CD4-positive, alpha-beta memory T cell (primary cell): ENCODE data around the gene EPB41L4A. TPM values are rescaled to one million over a fixed set of nuclear protein-coding genes. Genes with fewer than 3 reads are reported as not detected.
A peak's percentile ranks its signal among the peaks of the same experiment; 100 is the strongest.
"Not testable (repeated sequence)": the region's sequence is repeated elsewhere in the genome, so short reads cannot be mapped to it uniquely, and the experiment has no call there.

Experiments
- CTCF ChIA-PET: fragments of 350-600 bp; sonication (Branson Sonifier 250); formaldehyde crosslinking; loops from one replicate; lab custom pipeline; 2021; ENCODE audit warnings: inconsistent platforms; ENCODE audit not compliant: partially characterized antibody; lab: Charles Lee
- POLR2A ChIA-PET: fragments of 350-600 bp; sonication (Branson Sonifier 250); formaldehyde crosslinking; loops from one replicate; lab custom pipeline; 2021; ENCODE audit not compliant: partially characterized antibody; lab: Charles Lee
- DNase-seq, 5 donors: peaks; one replicate each; pipeline versions ENCODE4 v3.0.0 to v3.0.0-alpha.2; 2020 to 2022; ENCODE audit warnings: mixed read lengths in 1 of 5
- H3K27ac ChIP-seq: one replicate; pipeline ENCODE4 v1.7.0; 2013; ENCODE audit warnings: low read depth, low read length
- H3K27me3 ChIP-seq: 2 replicates; pipeline ENCODE4 v1.7.0; 2013; ENCODE audit warnings: mild to moderate bottlenecking, low read length, moderate library complexity; ENCODE audit not compliant: insufficient read depth
- H3K36me3 ChIP-seq: 2 replicates; pipeline ENCODE4 v1.7.0; 2013; ENCODE audit warnings: mild to moderate bottlenecking, low read length, moderate library complexity; ENCODE audit not compliant: insufficient read depth
- H3K4me1 ChIP-seq: 2 replicates; pipeline ENCODE4 v1.7.0; 2013; ENCODE audit warnings: mild to moderate bottlenecking, low read length, moderate library complexity; ENCODE audit not compliant: insufficient read depth
- H3K4me3 ChIP-seq, 2 donors: one replicate each; pipeline ENCODE4 v1.7.0; 2013; ENCODE audit warnings: low read length in 2 of 2, mild to moderate bottlenecking in 1 of 2
- H3K9me3 ChIP-seq, 2 donors: one replicate each; pipeline ENCODE4 v1.7.0; 2013; ENCODE audit warnings: low read length in 2 of 2, control low read depth in 1 of 2; ENCODE audit not compliant: control insufficient read depth in 1 of 2
- H3K27ac Mint-ChIP-seq, 7 donors: one replicate each; pipeline ENCODE4 v1.8.0; 2020 to 2021; ENCODE audit warnings: mixed read lengths in 7 of 7, mild to moderate bottlenecking in 6 of 7, inconsistent platforms in 3 of 7, moderate library complexity in 3 of 7
- H3K27me3 Mint-ChIP-seq, 2 donors: one replicate each; pipeline ENCODE4 v1.8.0; 2020 to 2021; ENCODE audit warnings: mixed read lengths in 2 of 2
- H3K36me3 Mint-ChIP-seq, 2 donors: one replicate each; pipeline ENCODE4 v1.8.0; 2020 to 2021; ENCODE audit warnings: mixed read lengths in 2 of 2, inconsistent platforms in 1 of 2, mild to moderate bottlenecking in 1 of 2
- H3K4me1 Mint-ChIP-seq, 4 donors: one replicate each; pipeline ENCODE4 v1.8.0; 2020 to 2021; ENCODE audit warnings: mixed read lengths in 4 of 4, mild to moderate bottlenecking in 1 of 4
- H3K4me3 Mint-ChIP-seq, 8 donors: one replicate each; pipeline ENCODE4 v1.8.0; 2020 to 2021; ENCODE audit warnings: mixed read lengths in 8 of 8, mild to moderate bottlenecking in 7 of 8, moderate library complexity in 6 of 8, inconsistent platforms in 3 of 8
- H3K9me3 Mint-ChIP-seq, 8 donors: one replicate each; pipeline ENCODE4 v1.8.0; 2020 to 2021; ENCODE audit warnings: mixed read lengths in 8 of 8, mild to moderate bottlenecking in 5 of 8, inconsistent platforms in 3 of 8, moderate library complexity in 1 of 8
- intact Hi-C: fragments of 100-400 bp; cut with micrococcal nuclease; formaldehyde crosslinking; loops from one replicate; pipeline ENCODE4 v1.15.1; 2023
- polyA plus RNA-seq, 2 donors: library from polyadenylated mRNA; unstranded; fragments of 300-500 nt; fragmentation: Illumina TruSeq; gene quantifications; one replicate each; pipeline ENCODE4 v1.2.3, GENCODE V29; 2021
- total RNA-seq, 2 experiments: library from RNA; stranded (reverse); gene quantifications; one replicate each; pipeline ENCODE4 v1.2.3, GENCODE V29; 2021

The EPB41L4A gene
- total and polyA plus RNA-seq, 4 experiments from 2014 or later = 0.30 to 1.1 (median 0.72) TPM

DNA sequence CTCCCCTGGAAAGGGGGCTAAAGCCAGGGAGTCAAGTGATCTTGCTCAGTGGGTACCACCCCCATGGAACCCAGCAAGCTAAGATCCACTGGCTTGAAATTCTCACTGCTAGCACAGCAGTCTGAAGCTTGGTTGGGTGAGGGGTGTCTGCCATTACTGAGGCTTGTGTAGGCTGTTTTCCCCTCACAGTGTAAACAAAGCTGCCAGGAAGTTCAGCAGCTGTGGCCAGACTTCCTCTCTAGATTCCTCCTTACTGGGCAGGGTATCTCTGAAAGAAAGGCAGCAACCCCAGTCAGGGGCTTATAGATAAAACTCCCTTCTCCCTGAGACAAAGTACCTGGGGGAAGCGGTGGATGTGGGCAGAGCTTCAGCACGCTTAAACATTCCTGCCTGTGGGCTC is 17.1 kb upstream of the EPB41L4A start:
- H3K36me3 ChIP-seq = no peaks in the 10 kb centered on the region
- no peaks in the 10 kb centered on the region for H3K4me1 Mint-ChIP-seq
- H3K4me3 Mint-ChIP-seq = no peak overlapping the region
- H3K27me3 ChIP-seq = no peaks in the 10 kb centered on the region
- ChIA-PET CTCF (no interaction called here), POLR2A (no interaction called here)
- H3K27me3 Mint-ChIP-seq = peaks cover 6 to 10% of the 10 kb centered on the region in 2 donors
- no peak overlapping the region for H3K27ac Mint-ChIP-seq
- DNase-seq = no peak
- H3K9me3 ChIP-seq = no peaks in the 10 kb centered on the region
- H3K9me3 Mint-ChIP-seq = peaks cover 0 to 30% (median 11%) of the 10 kb centered on the region in 8 donors
- intact Hi-C loops = no loop called here
- no peaks in the 10 kb centered on the region for H3K36me3 Mint-ChIP-seq
- no peaks in the 10 kb centered on the region for H3K4me1 ChIP-seq
- H3K27ac ChIP-seq = no peak overlapping the region
- no peak overlapping the region for H3K4me3 ChIP-seq

DNA sequence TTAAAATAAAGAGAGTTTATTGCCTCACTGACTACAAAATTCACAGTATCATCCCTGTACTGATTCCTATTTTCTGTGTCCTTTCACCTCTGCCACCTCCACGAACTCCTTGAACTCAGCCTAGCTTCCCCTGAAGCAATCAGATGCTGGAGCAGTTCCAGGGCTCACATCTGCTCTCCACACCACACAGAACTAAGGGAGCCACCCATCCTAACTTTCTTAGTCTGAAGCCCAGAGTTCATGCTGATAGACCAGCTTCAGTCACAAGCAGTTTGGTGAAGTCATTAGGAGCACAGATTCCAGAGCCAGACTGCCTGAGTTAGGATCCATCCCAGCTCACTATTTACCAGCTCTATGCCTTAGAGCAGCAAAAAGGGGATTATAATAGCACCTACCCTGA is 15.6 kb upstream of the EPB41L4A start:
- CTCF ChIA-PET = no interaction called here
- no peak for DNase-seq
- intact Hi-C loops = no loop called here
- H3K27ac Mint-ChIP-seq = no peak overlapping the region
- H3K27me3 Mint-ChIP-seq = peaks cover 6 to 13% of the 10 kb centered on the region in 2 donors
- H3K36me3 Mint-ChIP-seq = no peaks in the 10 kb centered on the region
- peaks cover 0 to 25% (median 4%) of the 10 kb centered on the region in 8 donors for H3K9me3 Mint-ChIP-seq
- H3K4me3 ChIP-seq = no peak overlapping the region
- POLR2A ChIA-PET = no interaction called here
- H3K4me1 ChIP-seq = no peaks in the 10 kb centered on the region
- no peaks in the 10 kb centered on the region for H3K9me3 ChIP-seq
- no peaks in the 10 kb centered on the region for H3K4me1 Mint-ChIP-seq
- H3K27me3 ChIP-seq = no peaks in the 10 kb centered on the region
- H3K27ac ChIP-seq = no peak overlapping the region
- no peaks in the 10 kb centered on the region for H3K36me3 ChIP-seq
- H3K4me3 Mint-ChIP-seq = no peak overlapping the region

DNA sequence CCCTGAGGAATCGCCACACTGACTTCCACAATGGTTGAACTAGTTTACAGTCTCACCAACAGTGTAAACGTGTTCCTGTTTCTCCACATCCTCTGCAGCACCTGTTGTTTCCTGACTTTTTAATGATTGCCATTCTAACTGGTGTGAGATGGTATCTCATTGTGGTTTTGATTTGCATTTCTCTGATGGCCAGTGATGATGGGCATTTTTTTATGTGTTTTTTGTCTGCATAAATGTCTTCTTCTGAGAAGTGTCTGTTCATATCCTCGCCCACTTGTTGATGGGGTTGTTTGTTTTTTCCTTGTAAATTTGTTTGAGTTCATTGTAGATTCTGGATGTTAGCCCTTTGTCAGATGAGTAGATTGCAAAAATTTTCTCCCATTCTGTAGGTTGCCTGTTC is 7.1 kb upstream of the EPB41L4A start:
- H3K27me3 ChIP-seq, H3K4me3 ChIP-seq, H3K27ac ChIP-seq, H3K27ac Mint-ChIP-seq, H3K36me3 ChIP-seq, POLR2A ChIA-PET, CTCF ChIA-PET, H3K9me3 ChIP-seq, DNase-seq, intact Hi-C loops, H3K4me3 Mint-ChIP-seq, H3K36me3 Mint-ChIP-seq, H3K4me1 ChIP-seq, H3K4me1 Mint-ChIP-seq: not testable (repeated sequence)
- H3K9me3 Mint-ChIP-seq = peaks cover 0 to 11% (median 2%) of the 10 kb centered on the region in 8 donors
- peaks cover 14 to 24% of the 10 kb centered on the region in 2 donors for H3K27me3 Mint-ChIP-seq

DNA sequence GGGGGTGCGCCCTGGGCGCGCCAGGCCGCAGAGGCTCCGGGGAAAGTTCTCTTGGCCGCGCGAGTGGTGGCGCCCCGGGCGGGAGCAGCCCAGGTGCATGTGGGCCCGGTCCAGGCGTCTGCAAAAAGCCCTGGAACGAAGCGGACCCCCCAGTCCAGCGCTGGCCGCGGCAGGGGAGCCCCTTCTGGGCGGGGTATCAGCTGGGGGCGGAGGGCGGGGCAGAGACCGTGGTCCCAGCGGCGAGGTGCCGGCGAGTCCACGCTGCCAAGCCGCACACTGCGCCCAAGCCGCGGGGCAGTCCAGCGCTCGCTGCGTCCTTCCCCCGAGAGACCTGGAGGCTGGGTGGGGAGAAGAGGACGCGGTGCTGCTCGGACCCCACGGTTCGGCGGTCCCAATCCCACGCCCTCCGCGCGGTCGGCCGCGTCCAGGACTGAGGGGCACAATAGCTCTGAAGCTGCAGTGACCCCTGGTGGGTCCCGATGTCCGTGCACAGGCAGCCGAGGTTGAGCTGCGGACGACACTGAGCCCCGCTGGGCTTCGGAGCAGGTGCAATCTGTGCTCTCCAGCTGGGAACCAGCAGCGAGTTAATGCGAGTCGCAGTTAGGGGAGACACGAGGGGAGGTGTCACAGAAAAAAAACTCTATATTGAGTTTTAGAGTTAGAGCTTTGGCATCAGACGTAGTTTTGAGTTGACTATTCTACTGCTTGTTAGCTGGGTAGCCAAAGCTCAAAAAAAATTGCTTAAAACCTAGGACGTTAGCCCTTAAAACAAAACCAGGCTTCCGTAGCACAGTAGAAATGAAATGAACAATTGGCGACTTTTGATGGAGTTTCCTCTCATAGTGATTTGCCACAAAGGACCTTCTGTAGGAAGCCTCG is 1.1 kb upstream of the EPB41L4A start:
- ChIA-PET POLR2A (no interaction called here), CTCF (interaction anchor here (0.7 to 3.3 kb wide), 2 partner anchors 10 to 245 kb away, joined by 3 to 13 read pairs; no protein-coding TSS in a partner anchor)
- peaks cover 10% of the 10 kb centered on the region for H3K27me3 ChIP-seq

DNA sequence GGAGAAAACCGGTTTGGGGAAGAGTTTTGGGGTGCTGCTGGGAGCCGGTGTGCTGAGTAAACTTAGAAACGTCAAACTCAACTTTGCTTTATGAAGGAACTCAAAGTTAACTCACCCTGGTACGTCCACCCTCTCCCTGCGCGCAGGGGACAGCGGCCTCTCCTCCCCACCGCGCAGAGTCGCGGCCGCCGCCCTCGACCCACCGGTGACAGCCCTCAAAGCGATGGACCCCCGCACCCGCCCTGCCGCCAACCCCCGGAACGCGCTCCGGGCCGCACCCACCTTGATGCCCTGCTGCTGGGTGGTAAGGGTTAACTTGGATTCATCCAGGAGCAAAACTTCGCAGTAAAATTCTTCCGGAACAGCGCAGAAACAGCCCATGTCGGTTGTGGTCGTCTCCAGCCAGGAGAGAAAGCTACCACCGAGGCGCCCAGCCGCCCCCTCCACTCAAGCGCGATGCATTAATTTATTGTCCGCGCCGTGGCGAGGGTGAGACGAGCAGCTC is 366 bp downstream of the EPB41L4A start:
- POLR2A ChIA-PET = interaction anchor here (1.5 kb wide), 1 partner anchor 258 kb away, joined by 3 read pairs; no protein-coding TSS in a partner anchor
- Mint-ChIP-seq H3K4me1 (peaks cover 7 to 19% (median 14%) of the 10 kb centered on the region in 4 donors), H3K4me3 (peak overlapping the region; percentile 73 to 84 (median 78)), H3K9me3 (peaks cover 0 to 3% (median 0%) of the 10 kb centered on the region in 8 donors), H3K27ac (no peak overlapping the region), H3K36me3 (no peaks in the 10 kb centered on the region), H3K27me3 (peaks cover 32 to 36% of the 10 kb centered on the region in 2 donors)
- intact Hi-C loops = no loop called here
- DNase-seq = no peak
- H3K27me3 ChIP-seq = peaks cover 10% of the 10 kb centered on the region
- peak overlapping the region in 1 of 2 donors; percentile 38 for H3K4me3 ChIP-seq
- CTCF ChIA-PET = interaction anchor here (3.3 kb wide), 1 partner anchor 243 kb away, joined by 13 read pairs; no protein-coding TSS in a partner anchor
- peaks cover 23% of the 10 kb centered on the region for H3K4me1 ChIP-seq
- no peaks in the 10 kb centered on the region for H3K9me3 ChIP-seq
- no peaks in the 10 kb centered on the region for H3K36me3 ChIP-seq
- H3K27ac ChIP-seq = no peak overlapping the region

More for the DNA sequence above, 1.1 kb upstream of the EPB41L4A start:
- H3K27ac Mint-ChIP-seq = no peak overlapping the region
- Histone ChIP-seq H3K27ac (no peak overlapping the region), H3K4me1 (peaks cover 23% of the 10 kb centered on the region), H3K4me3 (no peak overlapping the region), H3K9me3 (no peaks in the 10 kb centered on the region), H3K36me3 (no peaks in the 10 kb centered on the region)
- H3K27me3 Mint-ChIP-seq = peaks cover 30 to 32% of the 10 kb centered on the region in 2 donors
- H3K9me3 Mint-ChIP-seq = peaks cover 0 to 3% (median 0%) of the 10 kb centered on the region in 8 donors
- H3K4me3 Mint-ChIP-seq = peak overlapping the region in 7 of 8 donors; percentile 10 to 61 (median 33)
- intact Hi-C loops = no loop called here
- H3K36me3 Mint-ChIP-seq = no peaks in the 10 kb centered on the region
- DNase-seq = peak in 2 of 5 donors; percentile 10 to 39
- H3K4me1 Mint-ChIP-seq = peaks cover 7 to 19% (median 14%) of the 10 kb centered on the region in 4 donors

DNA sequence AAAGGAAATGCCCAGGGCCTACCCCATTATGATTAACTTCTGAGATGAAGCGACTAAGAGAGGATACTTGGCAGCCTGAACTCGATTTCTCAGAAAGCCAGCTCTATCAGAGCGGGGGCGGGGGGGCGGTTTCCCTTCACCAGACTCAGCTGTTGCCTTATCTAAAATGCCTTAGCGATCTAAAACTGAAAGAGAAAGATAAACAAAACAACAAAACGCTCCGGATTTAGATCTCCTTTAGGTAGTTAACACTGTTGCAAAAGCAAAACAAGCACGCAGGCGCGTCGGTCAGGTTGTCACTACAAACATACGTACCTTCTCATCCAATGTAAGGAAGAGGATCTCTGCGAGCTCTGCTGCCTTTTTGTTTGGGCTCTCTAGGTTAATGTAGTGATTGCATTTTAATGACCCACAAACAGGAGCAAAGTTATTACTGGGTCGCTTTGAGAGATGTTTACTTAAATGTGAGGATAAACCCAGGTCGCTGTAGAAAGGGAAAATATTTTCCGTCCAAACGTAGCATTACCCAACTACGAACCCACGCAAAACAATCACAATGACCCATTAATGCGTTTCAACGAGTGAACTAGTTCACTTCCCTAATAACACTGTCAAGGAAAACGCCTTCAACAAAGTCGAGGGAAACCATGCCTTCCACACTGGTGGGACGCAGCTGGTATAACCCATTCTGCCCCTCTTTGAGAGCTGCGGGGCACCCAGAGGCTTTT is 982 bp downstream of the EPB41L4A start:
- H3K9me3 ChIP-seq = no peaks in the 10 kb centered on the region
- CTCF ChIA-PET = no interaction called here
- Mint-ChIP-seq H3K36me3 (no peaks in the 10 kb centered on the region), H3K4me1 (peaks cover 7 to 19% (median 14%) of the 10 kb centered on the region in 4 donors), H3K4me3 (peak overlapping the region; percentile 73 to 84 (median 78)), H3K27me3 (peaks cover 34 to 36% of the 10 kb centered on the region in 2 donors), H3K27ac (peak overlapping the region in 3 of 7 donors; percentile 70 to 75 (median 72)), H3K9me3 (peaks cover 0 to 3% (median 0%) of the 10 kb centered on the region in 8 donors)
- DNase-seq = peak in 4 of 5 donors; percentile 15 to 56 (median 46)
- no peak overlapping the region for H3K27ac ChIP-seq
- H3K4me3 ChIP-seq = peak overlapping the region in 1 of 2 donors; percentile 38
- H3K27me3 ChIP-seq = peaks cover 10% of the 10 kb centered on the region
- H3K36me3 ChIP-seq = no peaks in the 10 kb centered on the region
- intact Hi-C loops = no loop called here
- POLR2A ChIA-PET = interaction anchor here (1.5 kb wide), 1 partner anchor 257 kb away, joined by 3 read pairs; no protein-coding TSS in a partner anchor
- peaks cover 23% of the 10 kb centered on the region for H3K4me1 ChIP-seq
